ENCODE results near the gene DMRTC2.

DNA sequence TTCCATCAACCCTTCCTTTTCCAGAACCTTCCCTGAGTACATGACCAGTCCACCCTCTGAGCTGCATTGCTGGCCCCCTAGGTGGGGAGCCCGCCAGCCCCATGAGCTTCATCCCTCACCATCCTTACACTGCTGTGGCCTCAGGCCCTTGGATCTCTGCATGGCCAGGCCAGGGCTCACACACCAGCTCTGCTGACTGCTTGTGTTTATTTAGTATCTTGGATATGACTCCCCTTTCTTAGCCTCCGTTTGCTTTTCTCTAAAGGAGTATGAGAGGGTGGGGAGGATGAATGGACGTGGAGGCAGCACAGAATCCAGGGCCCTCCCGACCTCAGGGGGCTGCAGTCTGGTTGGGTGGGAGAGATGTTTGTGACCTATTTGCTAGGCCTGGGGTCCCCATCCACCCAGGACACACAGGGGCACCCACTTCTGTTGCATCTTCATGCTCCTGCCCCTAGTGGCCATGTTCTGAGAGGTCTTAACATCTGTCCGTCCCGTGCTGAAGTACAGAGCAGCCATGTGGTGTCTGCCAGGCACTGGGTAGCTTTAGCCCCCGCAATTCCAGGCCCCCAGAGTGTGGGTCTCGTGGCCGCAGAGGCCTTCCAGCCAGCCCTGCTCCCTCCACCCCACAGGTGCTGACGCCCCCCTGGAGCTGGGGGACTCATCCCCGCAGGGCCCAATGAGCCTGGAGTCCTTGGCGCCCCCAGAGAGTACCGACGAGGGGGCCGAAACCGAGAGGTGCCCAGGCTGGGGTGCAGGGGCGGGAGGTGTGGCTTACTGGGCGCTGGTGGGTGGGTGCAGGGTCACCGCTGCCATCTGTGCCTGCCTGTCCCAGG lies 51.1 kb downstream of the DMRTC2 start:
- TF ChIP-seq, protein P1, sequence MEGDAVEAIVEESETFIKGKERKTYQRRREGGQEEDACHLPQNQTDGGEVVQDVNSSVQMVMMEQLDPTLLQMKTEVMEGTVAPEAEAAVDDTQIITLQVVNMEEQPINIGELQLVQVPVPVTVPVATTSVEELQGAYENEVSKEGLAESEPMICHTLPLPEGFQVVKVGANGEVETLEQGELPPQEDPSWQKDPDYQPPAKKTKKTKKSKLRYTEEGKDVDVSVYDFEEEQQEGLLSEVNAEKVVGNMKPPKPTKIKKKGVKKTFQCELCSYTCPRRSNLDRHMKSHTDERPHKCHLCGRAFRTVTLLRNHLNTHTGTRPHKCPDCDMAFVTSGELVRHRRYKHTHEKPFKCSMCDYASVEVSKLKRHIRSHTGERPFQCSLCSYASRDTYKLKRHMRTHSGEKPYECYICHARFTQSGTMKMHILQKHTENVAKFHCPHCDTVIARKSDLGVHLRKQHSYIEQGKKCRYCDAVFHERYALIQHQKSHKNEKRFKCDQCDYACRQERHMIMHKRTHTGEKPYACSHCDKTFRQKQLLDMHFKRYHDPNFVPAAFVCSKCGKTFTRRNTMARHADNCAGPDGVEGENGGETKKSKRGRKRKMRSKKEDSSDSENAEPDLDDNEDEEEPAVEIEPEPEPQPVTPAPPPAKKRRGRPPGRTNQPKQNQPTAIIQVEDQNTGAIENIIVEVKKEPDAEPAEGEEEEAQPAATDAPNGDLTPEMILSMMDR (conservative IDR thresholded peaks at IDR 0.05 in 1 of 2, IDR thresholded peaks at IDR 0.05 in 1 of 2; ENCODE audit: extremely low read depth in 1 of 2, insufficient read depth in 1 of 2, low read depth in 1 of 2, low read length in 2 of 2), result peak in 1 of 2 donors; percentile 16
- TF ChIP-seq EZH2 (IDR thresholded peaks at IDR 0.05; ENCODE audit: borderline replicate concordance, low read length), result no peak

All from mammary epithelial cell (primary cell).